GM12878 (cell line): Measurements from ENCODE around the gene COPS7A. TPM values are rescaled to one million over a fixed set of nuclear protein-coding genes. Genes with fewer than 3 reads are reported as not detected.

Experiments used
- ATAC-seq: fragments of 200-7000 bp; cut with Tn5 transposase; 3 replicates; pipeline ENCODE4 v1.9.1; 2020; ENCODE audit warnings: mild to moderate bottlenecking, moderate library complexity
- BruUV-seq: library from RNA; stranded (reverse); fragments of 400-500 nt; replicated peaks from 2 replicates; lab custom pipeline; 2021; lab: Mats Ljungman, UMichigan
- CTCF ChIA-PET: fragments of 300-600 bp; sonication (Branson Sonifier 250); formaldehyde crosslinking; extraction: SDS; loops from one replicate; lab custom pipeline; 2021; ENCODE audit warnings: inconsistent platforms; lab: Yijun Ruan, JAX
- POLR2A ChIA-PET: fragments of 350-600 bp; formaldehyde crosslinking; extraction: SDS; loops from one replicate; lab custom pipeline; 2021; ENCODE audit warnings: inconsistent platforms; lab: Charles Lee
- RAD21 ChIA-PET: fragments of 300-600 bp; sonication (Branson Sonifier 250); formaldehyde crosslinking; loops from one replicate; lab custom pipeline; 2023; ENCODE audit warnings: antibody characterized with exemption; ENCODE audit not compliant: unreplicated experiment; lab: Charles Lee
- SMC1A ChIA-PET: fragments of 300-600 bp; sonication (Branson Sonifier 250); formaldehyde crosslinking; loops from one replicate; lab custom pipeline; 2023; ENCODE audit not compliant: unreplicated experiment, uncharacterized antibody; lab: Charles Lee
- DNase-seq: peaks from one replicate; pipeline ENCODE4 v3.0.0-alpha.2; 2011; ENCODE audit warnings: low read depth, low spot score
- FAIRE-seq: peaks from 3 replicates; lab custom pipeline; 2011; peaks lifted over from hg19 to GRCh38; lab: Jason Lieb, UNC
- H2AFZ ChIP-seq: 2 replicates; pipeline ENCODE4 v1.6.0; 2011; ENCODE audit warnings: low read depth, low read length, control low read depth; ENCODE audit not compliant: control insufficient read depth
- H3K27ac ChIP-seq: 2 replicates; pipeline ENCODE4 v1.5.1; 2011; ENCODE audit warnings: control low read depth; ENCODE audit not compliant: control insufficient read depth, insufficient read depth
- H3K27me3 ChIP-seq, 2 experiments: replicated peaks in 1 of 2; 2 replicates each; pipeline versions ENCODE4 v1.6.0 to v1.6.1; 2011; ENCODE audit warnings: low read length in 1 of 2; ENCODE audit not compliant: control insufficient read depth in 2 of 2, insufficient read depth in 2 of 2
- H3K36me3 ChIP-seq, 2 experiments: 2 replicates each; pipeline ENCODE4 v1.5.1; 2011; ENCODE audit warnings: low read length in 1 of 2; ENCODE audit not compliant: control insufficient read depth in 2 of 2, insufficient read depth in 2 of 2
- H3K4me1 ChIP-seq: 2 replicates; pipeline ENCODE4 v1.6.1; 2011; ENCODE audit warnings: mild to moderate bottlenecking, low read length, moderate library complexity, mixed read lengths; ENCODE audit not compliant: control insufficient read depth, insufficient read depth
- H3K4me2 ChIP-seq: 2 replicates; pipeline ENCODE4 v1.6.0; 2011; ENCODE audit warnings: control low read depth; ENCODE audit not compliant: control insufficient read depth, insufficient read depth
- H3K4me3 ChIP-seq: fragments of 200-600 bp; sonication (generic); 2 replicates; pipeline ENCODE4 v1.5.1; 2016
- H3K79me2 ChIP-seq: 2 replicates; pipeline ENCODE4 v1.6.0; 2011; ENCODE audit warnings: low read length; ENCODE audit not compliant: control insufficient read depth, insufficient read depth
- H3K9ac ChIP-seq: 2 replicates; pipeline ENCODE4 v1.8.0; 2011; ENCODE audit warnings: low read length, control low read depth, mixed read lengths; ENCODE audit not compliant: control insufficient read depth, insufficient read depth
- H3K9me3 ChIP-seq: replicated peaks from 3 replicates; pipeline ENCODE4 v1.5.1; 2011; ENCODE audit warnings: mild to moderate bottlenecking, low read length; ENCODE audit not compliant: control insufficient read depth, insufficient read depth
- H4K20me1 ChIP-seq: 2 replicates; pipeline ENCODE4 v1.6.0; 2011; ENCODE audit not compliant: control insufficient read depth, insufficient read depth
- ATF2 ChIP-seq: IDR thresholded peaks from 2 replicates; pipeline ENCODE4 v1.6.1; 2012; ENCODE audit warnings: low read length, inconsistent platforms
- BCL11A ChIP-seq: IDR thresholded peaks from 2 replicates; pipeline ENCODE4 v1.6.1; 2011; ENCODE audit warnings: low read depth, low read length
- CBX3 ChIP-seq: fragments of 200-600 bp; sonication (generic); IDR thresholded peaks from 2 replicates; pipeline ENCODE4 v1.6.1; 2016; ENCODE audit warnings: low read depth, borderline replicate concordance
- EED ChIP-seq: sonication (generic); IDR thresholded peaks from 2 replicates; pipeline ENCODE4 v1.6.1; 2016; ENCODE audit warnings: antibody characterized with exemption, low read depth
- FOXM1 ChIP-seq: IDR thresholded peaks from 2 replicates; pipeline ENCODE4 v1.6.1; 2012; ENCODE audit warnings: low read depth, mild to moderate bottlenecking, inconsistent platforms, low read length, moderate library complexity
- IRF5 ChIP-seq: fragments of 450-650 bp; IDR thresholded peaks from 2 replicates; pipeline ENCODE4 v1.6.1; 2017; ENCODE audit warnings: borderline replicate concordance
- MTA3 ChIP-seq: IDR thresholded peaks from 2 replicates; pipeline ENCODE4 v1.6.1; 2012; ENCODE audit warnings: low read length, inconsistent platforms, borderline replicate concordance
- NBN ChIP-seq: fragments of 450-650 bp; IDR thresholded peaks from 2 replicates; pipeline ENCODE4 v1.6.1; 2016
- NFYA ChIP-seq: IDR thresholded peaks from 2 replicates; pipeline ENCODE4 v1.6.1; 2011; ENCODE audit warnings: low read depth, mild to moderate bottlenecking, low read length, improper control_type of control experiment, borderline replicate concordance
- NKRF ChIP-seq: fragments of 450-650 bp; conservative IDR thresholded peaks from 2 replicates; pipeline ENCODE4 v1.6.1; 2017; ENCODE audit warnings: mild to moderate bottlenecking, moderate library complexity
- RELA ChIP-seq: fragments of 450-650 bp; IDR thresholded peaks from 2 replicates; pipeline ENCODE4 v1.8.0; 2014; ENCODE audit warnings: borderline replicate concordance; ENCODE audit not compliant: partially characterized antibody
- SMAD1 ChIP-seq: fragments of 450-650 bp; IDR thresholded peaks from 2 replicates; pipeline ENCODE4 v1.6.1; 2018; ENCODE audit warnings: mild to moderate bottlenecking, low read depth; ENCODE audit not compliant: partially characterized antibody
- STAT1 ChIP-seq: fragments of 450-650 bp; conservative IDR thresholded peaks from 2 replicates; pipeline ENCODE4 v1.6.1; 2014; ENCODE audit warnings: antibody characterized with exemption, mild to moderate bottlenecking
- TAF1 ChIP-seq: IDR thresholded peaks from 2 replicates; pipeline ENCODE4 v1.6.1; 2011; ENCODE audit warnings: mild to moderate bottlenecking, low read depth, low read length, borderline replicate concordance
- TCF3 ChIP-seq: IDR thresholded peaks from 2 replicates; pipeline ENCODE4 v1.6.1; 2012; ENCODE audit warnings: low read depth, mild to moderate bottlenecking, low read length, borderline replicate concordance; ENCODE audit not compliant: insufficient read depth
- TCF7 ChIP-seq: IDR thresholded peaks from 2 replicates; pipeline ENCODE4 v1.6.1; 2014; ENCODE audit warnings: antibody characterized with exemption, borderline replicate concordance
- whole genome bisulfite sequencing: methylation state at CpG from one replicate; pipeline ENCODE4 v1.1.6; 2016; ENCODE audit warnings: low lambda C conversion rate; ENCODE audit not compliant: insufficient replicate concordance, insufficient coverage; ENCODE audit errors: missing lambda C conversion rate; 5-methylcytosine and 5-hydroxymethylcytosine counted together
- in situ Hi-C: fragments of 300-500 bp; cut with MboI; formaldehyde crosslinking; loops from 9 replicates; pipeline ENCODE4 v1.14.3; 2018; ENCODE audit warnings: mixed read lengths
- intact Hi-C: fragments of 100-400 bp; cut with micrococcal nuclease; formaldehyde crosslinking; loops from one replicate; pipeline ENCODE4 v1.14.2; 2022; ENCODE audit not compliant: unreplicated experiment
- polyA plus RNA-seq, 11 experiments: library from polyadenylated mRNA; depleted of rRNA in 4 of 11; unstranded in 6 of 11; stranded (reverse) in 5 of 11; fragments of >200 nt; fragmentation: Nextera tagmentation in 4 of 11; fragmentation: Illumina TruSeq in 1 of 11; extraction: Ambion mirVana in 4 of 11; extraction: Trizol in 1 of 11; gene quantifications; 1 replicate in 1 of 11; 2 replicates in 10 of 11; pipeline versions ENCODE4 v1.2.1 to v1.2.3, GENCODE V29; 2011 to 2016; ENCODE audit warnings: inconsistent platforms in 2 of 11, missing spikeins in 2 of 11, low read depth in 1 of 11
- total RNA-seq, 4 experiments: library from RNA; depleted of rRNA in 3 of 4; stranded (reverse); fragments of >200 nt in 3 of 4; fragmentation: Illumina TruSeq in 1 of 4; extraction: Trizol in 1 of 4; gene quantifications; 2 replicates each; pipeline versions ENCODE4 v1.2.1 to v1.2.3, GENCODE V29; 2013 to 2021

Gene COPS7A
- total and polyA plus RNA-seq, 10 of the 15 experiments (the other 5 are each of a cell fraction or from before 2014, with no cell fraction given) = 25.7 to 74.0 (median 51.9) TPM

- Histone ChIP-seq H2AFZ (no peak overlapping the region; the same call in 1 of the 2 replicates), H3K4me1 (peaks cover 33% of the 10 kb centered on the region), H3K9me3 (no peaks in the 10 kb centered on the region), H3K27ac (peak overlapping the region; percentile 76; the same call in 1 of the 2 replicates), H3K4me2 (no peak overlapping the region; the same call in 1 of the 2 replicates), H3K79me2 (peaks cover 13% of the 10 kb centered on the region)
- FAIRE-seq (no peak), ATAC-seq (no peak)
- ChIA-PET CTCF (interaction anchor here (1.0 to 1.5 kb wide), 3 partner anchors 10 to 73 kb away, joined by 3 to 12 read pairs (median 4); partner anchors contain the start of gene MLF2), POLR2A (interaction anchor here (0.6 to 1.1 kb wide), 4 partner anchors 10 to 656 kb away, joined by 3 to 13 read pairs (median 4); partner anchors contain the start of genes MLF2 and ZNF384), RAD21 (interaction anchor here (1.0 to 1.2 kb wide), 3 partner anchors 10 to 39 kb away, joined by 3 to 5 read pairs (median 3); partner anchors contain the start of genes COPS7A and MLF2)
- in situ Hi-C loops (no loop called here), intact Hi-C loops (no loop called here)
- TF ChIP-seq CBX3 = no peak
- TF ChIP-seq RELA = no peak
- TF ChIP-seq SMAD1 = no peak
- no peak for TF ChIP-seq NKRF
- no peak for TF ChIP-seq NFYA
- TF ChIP-seq TCF3 = no peak
- TF ChIP-seq ATF2 = no peak
- no peak for TF ChIP-seq TCF7
- no peak for TF ChIP-seq NBN
- TF ChIP-seq TAF1 = no peak
- no peak for TF ChIP-seq IRF5
- TF ChIP-seq FOXM1 = no peak
- no peak for TF ChIP-seq BCL11A
- TF ChIP-seq STAT1 = no peak
- no peak for TF ChIP-seq MTA3
- TF ChIP-seq EED = no peak
- TF ChIP-seq, all 136 proteins: peak for 0
- BruUV-seq = no TSS peak
- Histone ChIP-seq H3K4me3 (no peak overlapping the region), H3K9ac (no peak overlapping the region), H3K36me3 (no peaks in the 10 kb centered on the region), H4K20me1 (no peaks in the 10 kb centered on the region), H3K27me3 (no peaks in the 10 kb centered on the region)
- 48% methylated on average over 4 of the region's 4 CpGs for WGBS
- SMC1A ChIA-PET = interaction anchor here (1.2 to 2.5 kb wide), 2 partner anchors 10 to 17 kb away, joined by 3 to 9 read pairs; partner anchors contain the start of gene MLF2
- no peak for DNase-seq
Measured at GRCh38 chr12:6763380-6763779, 39.5 kb downstream of the COPS7A start.
